IMR-90 (cell line): ENCODE measurements around the gene BAD. TPM values are rescaled to one million over a fixed set of nuclear protein-coding genes. Genes with fewer than 3 reads are reported as not detected.
A peak's percentile ranks its signal among the peaks of the same experiment; 100 is the strongest.

Source experiments
- ATAC-seq: fragments of 200-7000 bp; cut with Tn5 transposase; 2 replicates; pipeline ENCODE4 v1.9.1; 2020; ENCODE audit warnings: low read depth, mild to moderate bottlenecking, moderate library complexity
- BruUV-seq: library from RNA; stranded (reverse); fragments of 400-500 nt; replicated peaks from 2 replicates; lab custom pipeline; 2021; lab: Mats Ljungman, UMichigan
- CTCF ChIA-PET: fragments of 300-600 bp; formaldehyde crosslinking; extraction: SDS; loops from one replicate; lab custom pipeline; 2021; ENCODE audit warnings: antibody characterized with exemption; lab: Yijun Ruan, JAX
- POLR2A ChIA-PET: fragments of 300-600 bp; sonication (Branson Sonifier 250); formaldehyde crosslinking; loops from one replicate; lab custom pipeline; 2022; ENCODE audit warnings: antibody characterized with exemption; ENCODE audit not compliant: unreplicated experiment; lab: Charles Lee
- DNase-seq: peaks from one replicate; pipeline ENCODE4 v3.0.0; 2013
- H2AFZ ChIP-seq: replicated peaks from 2 replicates; pipeline ENCODE3; 2013; ENCODE audit warnings: low read length, mild to moderate bottlenecking; ENCODE audit not compliant: poor library complexity
- H2AK5ac ChIP-seq: 2 replicates; pipeline ENCODE4 v1.6.1; 2013; ENCODE audit warnings: low read depth, low read length, inconsistent platforms
- H2AK9ac ChIP-seq: replicated peaks from 2 replicates; pipeline ENCODE3; 2013; ENCODE audit warnings: mild to moderate bottlenecking, low read depth, low read length, moderate library complexity; ENCODE audit not compliant: poor library complexity
- H2BK120ac ChIP-seq: 2 replicates; pipeline ENCODE4 v1.6.1; 2013; ENCODE audit warnings: low read depth, low read length, inconsistent platforms
- H2BK15ac ChIP-seq: 3 replicates; pipeline ENCODE4 v1.6.1; 2013; ENCODE audit warnings: low read depth, low read length, inconsistent platforms
- H2BK20ac ChIP-seq: 2 replicates; pipeline ENCODE4 v1.6.1; 2013; ENCODE audit warnings: low read depth, mild to moderate bottlenecking, inconsistent platforms, low read length, moderate library complexity
- H2BK5ac ChIP-seq: 2 replicates; pipeline ENCODE4 v1.6.1; 2013; ENCODE audit warnings: mild to moderate bottlenecking, low read depth, low read length, inconsistent platforms; ENCODE audit not compliant: poor library complexity, severe bottlenecking
- H3K14ac ChIP-seq: replicated peaks from 2 replicates; pipeline ENCODE4 v1.6.1; 2013; ENCODE audit warnings: low read depth, low read length, inconsistent platforms
- H3K18ac ChIP-seq: 2 replicates; pipeline ENCODE4 v1.6.1; 2013; ENCODE audit warnings: low read depth, low read length, control low read depth
- H3K23ac ChIP-seq: 2 replicates; pipeline ENCODE4 v1.6.1; 2013; ENCODE audit warnings: low read depth, low read length, inconsistent platforms
- H3K27ac ChIP-seq: 2 replicates; pipeline ENCODE4 v1.5.1; 2013; ENCODE audit warnings: mild to moderate bottlenecking, control low read depth, low read length; ENCODE audit not compliant: insufficient read depth
- H3K27me3 ChIP-seq: 2 replicates; pipeline ENCODE4 v1.6.1; 2013; ENCODE audit warnings: low read length; ENCODE audit not compliant: control insufficient read depth, insufficient read depth
- H3K36me3 ChIP-seq: 2 replicates; pipeline ENCODE4 v1.6.1; 2013; ENCODE audit warnings: low read length, mixed read lengths; ENCODE audit not compliant: control insufficient read depth, insufficient read depth
- H3K4ac ChIP-seq: 2 replicates; pipeline ENCODE4 v1.6.1; 2013; ENCODE audit warnings: low read depth, low read length, inconsistent platforms
- H3K4me1 ChIP-seq: 2 replicates; pipeline ENCODE4 v1.6.1; 2013; ENCODE audit warnings: low read length, mixed read lengths; ENCODE audit not compliant: control insufficient read depth, insufficient read depth
- H3K4me2 ChIP-seq: 2 replicates; pipeline ENCODE4 v1.6.1; 2013; ENCODE audit warnings: low read depth, mild to moderate bottlenecking, control low read depth, low read length, moderate library complexity
- H3K4me3 ChIP-seq: 2 replicates; pipeline ENCODE4 v1.5.1; 2013; ENCODE audit warnings: low read depth, mild to moderate bottlenecking, control low read depth, low read length, moderate library complexity; ENCODE audit not compliant: insufficient read depth
- H3K56ac ChIP-seq: 2 replicates; pipeline ENCODE4 v1.6.1; 2013; ENCODE audit warnings: low read length, inconsistent platforms; ENCODE audit not compliant: insufficient read depth; ENCODE audit errors: extremely low read depth
- H3K79me1 ChIP-seq, 2 experiments: 2 replicates each; pipeline ENCODE4 v1.6.1; 2013; ENCODE audit warnings: low read length in 2 of 2, inconsistent platforms in 1 of 2, low read depth in 1 of 2
- H3K9ac ChIP-seq: 2 replicates; pipeline ENCODE4 v1.6.1; 2013; ENCODE audit warnings: low read depth, low read length, control low read depth
- H3K9me1 ChIP-seq: 2 replicates; pipeline ENCODE4 v1.6.1; 2013; ENCODE audit warnings: low read length, inconsistent platforms; ENCODE audit not compliant: insufficient read depth
- H3K9me3 ChIP-seq: 2 replicates; pipeline ENCODE4 v1.6.1; 2013; ENCODE audit warnings: low read length; ENCODE audit not compliant: control insufficient read depth, insufficient read depth
- H4K20me1 ChIP-seq: 2 replicates; pipeline ENCODE4 v1.6.1; 2013; ENCODE audit warnings: low read length, inconsistent platforms; ENCODE audit not compliant: insufficient read depth
- H4K5ac ChIP-seq: 2 replicates; pipeline ENCODE4 v1.6.1; 2013; ENCODE audit warnings: mild to moderate bottlenecking, low read depth, low read length, control low read depth
- H4K8ac ChIP-seq, 2 experiments: 2 replicates each; pipeline ENCODE4 v1.6.1; 2013; ENCODE audit warnings: low read depth in 2 of 2, low read length in 2 of 2, control low read depth in 1 of 2, inconsistent platforms in 1 of 2
- H4K91ac ChIP-seq: 2 replicates; pipeline ENCODE4 v1.6.1; 2013; ENCODE audit warnings: low read depth, low read length, inconsistent platforms; ENCODE audit not compliant: insufficient read depth
- CEBPB ChIP-seq: IDR thresholded peaks from 2 replicates; pipeline ENCODE4 v1.6.1; 2012; ENCODE audit warnings: low read depth, low read length, improper control_type of control experiment
- CHD1 ChIP-seq: IDR thresholded peaks from 2 replicates; pipeline ENCODE4 v1.6.1; 2012; ENCODE audit warnings: low read depth, low read length, improper control_type of control experiment
- NFE2L2 ChIP-seq: fragments of 150-350 bp; IDR thresholded peaks from 2 replicates; pipeline ENCODE4 v1.6.1; 2016; ENCODE audit warnings: low read depth, mild to moderate bottlenecking, low read length
- POLR2A ChIP-seq: IDR thresholded peaks from 2 replicates; pipeline ENCODE4 v1.6.1; 2012; ENCODE audit warnings: mild to moderate bottlenecking, low read depth, low read length
- RAD21 ChIP-seq: IDR thresholded peaks from 2 replicates; pipeline ENCODE4 v1.6.1; 2012; ENCODE audit warnings: low read length, improper control_type of control experiment
- RCOR1 ChIP-seq: IDR thresholded peaks from 2 replicates; pipeline ENCODE4 v1.6.1; 2012; ENCODE audit warnings: mild to moderate bottlenecking, low read length, improper control_type of control experiment; ENCODE audit not compliant: insufficient replicate concordance
- WGBS, 2 experiments: methylation state at CpG; one replicate each; pipeline versions ENCODE4 v1.1.5 to v1.1.7; 2013; ENCODE audit warnings: missing lambda C conversion rate in 2 of 2; ENCODE audit not compliant: insufficient read length in 1 of 2; ENCODE audit errors: extremely low coverage in 2 of 2; 5-methylcytosine and 5-hydroxymethylcytosine counted together
- dilution Hi-C: fragments of 300-500 bp; cut with HindIII; formaldehyde crosslinking; loops from one replicate; pipeline ENCODE4 v1.14.3; 2018; ENCODE audit warnings: low sequenced_read_pairs; ENCODE audit not compliant: unreplicated experiment
- in situ Hi-C: fragments of 300-500 bp; cut with MboI; formaldehyde crosslinking; loops from 3 replicates; pipeline ENCODE4 v1.14.3; 2019; ENCODE audit warnings: low sequenced_read_pairs, inconsistent platforms, mixed read lengths
- intact Hi-C: fragments of 100-400 bp; cut with micrococcal nuclease; formaldehyde crosslinking; loops from 2 replicates; pipeline ENCODE4 v1.10.0; 2022
- polyA plus RNA-seq, 3 experiments: library from polyadenylated mRNA; depleted of rRNA; stranded (reverse); fragments of >200 nt; gene quantifications; 2 replicates each; pipeline ENCODE4 v1.2.3, GENCODE V29; 2012; ENCODE audit warnings: low replicate concordance in 1 of 3
- total RNA-seq: library from RNA; depleted of rRNA; stranded (reverse); fragments of >200 nt; gene quantifications from 2 replicates; pipeline ENCODE4 v1.2.3, GENCODE V29; 2012

The BAD gene
- total and polyA plus RNA-seq, 2 of the 4 experiments (the other 2 are of a cell fraction): 30.3 to 68.0 TPM

DNA sequence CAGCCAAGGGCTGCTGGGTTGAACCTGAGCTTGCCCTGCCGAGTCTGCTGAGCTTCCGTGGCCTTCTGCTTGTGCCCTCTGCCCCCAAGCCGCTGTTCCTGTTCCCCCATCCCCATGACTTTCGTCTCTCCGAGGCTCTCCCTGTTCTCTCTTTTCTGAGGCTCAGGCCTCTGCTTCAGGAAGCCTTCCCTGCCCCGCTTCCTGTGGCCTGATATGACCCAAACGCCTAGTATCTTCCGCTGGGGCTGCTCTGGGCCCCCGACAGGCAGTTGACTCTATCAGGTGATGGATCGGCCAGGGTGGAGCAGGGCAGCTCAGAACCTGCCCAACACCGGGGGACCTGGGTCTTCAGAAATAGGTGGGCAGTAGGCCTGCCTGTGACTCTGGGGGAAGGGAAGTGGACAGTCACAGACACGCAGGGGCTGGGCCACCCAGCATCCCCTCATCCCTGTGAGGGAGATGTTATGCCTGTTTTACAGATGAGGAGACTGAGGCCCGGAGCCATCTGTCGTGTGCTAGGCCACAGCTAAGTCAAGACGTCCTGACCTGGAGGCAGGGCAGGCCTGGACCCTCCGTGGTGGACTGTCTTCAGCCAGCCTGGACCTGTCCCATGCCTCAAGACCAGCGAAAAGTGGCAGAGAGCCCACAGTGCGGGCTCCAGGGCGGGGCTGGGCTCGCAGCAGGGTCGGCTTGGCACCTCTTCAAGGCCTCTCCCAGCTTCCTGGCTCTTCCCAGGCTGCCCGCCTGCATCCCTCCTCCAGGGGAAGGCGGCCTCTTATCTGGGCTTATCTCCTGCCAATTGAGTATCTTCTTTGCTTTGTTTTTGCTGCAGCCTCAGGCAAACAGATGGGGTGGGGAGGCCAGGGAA is 16.2 kb downstream of the BAD start:
- Histone ChIP-seq H3K9ac (peak overlapping the region; percentile 75), H2BK20ac (no peak overlapping the region; the same call in 1 of the 2 replicates), H2AK9ac (peak overlapping the region; percentile 90), H2BK120ac (peak overlapping the region; percentile 67; the same call in 1 of the 2 replicates), H3K56ac (peak overlapping the region; percentile 82; the same call in 1 of the 2 replicates), H3K9me1 (peaks cover 5% of the 10 kb centered on the region; the same call in 1 of the 2 replicates), H3K79me1 (peaks cover 9 to 34% of the 10 kb centered on the region in 2 experiments), H2BK5ac (peak overlapping the region; percentile 61), H3K4me2 (peak overlapping the region; percentile 73), H2AFZ (peak overlapping the region; percentile 96), H3K14ac (peak overlapping the region; percentile 87), H3K27ac (peak overlapping the region; percentile 76), H3K4me3 (peak overlapping the region; percentile 56; the same call in 1 of the 2 replicates), H4K20me1 (no peaks in the 10 kb centered on the region; the same call in 1 of the 2 replicates), H3K18ac (no peak overlapping the region; the same call in 1 of the 2 replicates), H4K91ac (peak overlapping the region; percentile 94; the same call in 1 of the 2 replicates), H4K8ac (peak overlapping the region; percentile 77 to 96), H3K9me3 (no peaks in the 10 kb centered on the region), H3K4ac (peak overlapping the region; percentile 88), H3K23ac (peak overlapping the region; percentile 73), H3K27me3 (no peaks in the 10 kb centered on the region), H3K36me3 (peaks cover 12% of the 10 kb centered on the region; the same call in 1 of the 2 replicates), H2BK15ac (0 out of 3 replicates have a peak overlapping the region, but pooled peaks have one; percentile 39), H4K5ac (peak overlapping the region; percentile 51), H2AK5ac (peak overlapping the region; percentile 94), H3K4me1 (peaks cover 14% of the 10 kb centered on the region)
- DNase-seq: peak; percentile 48
- no peak for TF ChIP-seq NFE2L2
- no peak for TF ChIP-seq POLR2A
- no peak for TF ChIP-seq RCOR1
- TF ChIP-seq RAD21: no peak
- TF ChIP-seq CEBPB: no peak
- no peak for TF ChIP-seq CHD1
- POLR2A ChIA-PET: interaction anchor here (1.2 kb wide), 1 partner anchor 19 kb away, joined by 3 read pairs; no protein-coding TSS in a partner anchor
- 67% methylated on average over 13 of the region's 23 CpGs; no CpG with 5 or more reads in 1 of the 2 experiments for WGBS, 2 experiments
- no TSS peak for BruUV-seq
- in situ Hi-C loops: no loop called here
- peak; percentile 0 for ATAC-seq
- CTCF ChIA-PET: interaction anchor here (1.5 kb wide), 1 partner anchor 9 kb away, joined by 3 read pairs; no protein-coding TSS in a partner anchor
- dilution Hi-C loops: no loop called here
- intact Hi-C loops: no loop called here
